IMR-90 (cell line): ENCODE data around the gene MT3. TPM values are rescaled to one million over a fixed set of nuclear protein-coding genes. Genes with fewer than 3 reads are reported as not detected.

ENCODE experiments used
- ATAC-seq: fragments of 200-7000 bp; cut with Tn5 transposase; 2 replicates; pipeline ENCODE4 v1.9.1; 2020; ENCODE audit warnings: low read depth, mild to moderate bottlenecking, moderate library complexity
- BruUV-seq: library from RNA; stranded (reverse); fragments of 400-500 nt; replicated peaks from 2 replicates; lab custom pipeline; 2021; lab: Mats Ljungman, UMichigan
- CTCF ChIA-PET: fragments of 300-600 bp; formaldehyde crosslinking; extraction: SDS; loops from one replicate; lab custom pipeline; 2021; ENCODE audit warnings: antibody characterized with exemption; lab: Yijun Ruan, JAX
- POLR2A ChIA-PET: fragments of 300-600 bp; sonication (Branson Sonifier 250); formaldehyde crosslinking; loops from one replicate; lab custom pipeline; 2022; ENCODE audit warnings: antibody characterized with exemption; ENCODE audit not compliant: unreplicated experiment; lab: Charles Lee
- DNase-seq: peaks from one replicate; pipeline ENCODE4 v3.0.0; 2013
- H2AFZ ChIP-seq: replicated peaks from 2 replicates; pipeline ENCODE3; 2013; ENCODE audit warnings: low read length, mild to moderate bottlenecking; ENCODE audit not compliant: poor library complexity
- H2AK5ac ChIP-seq: 2 replicates; pipeline ENCODE4 v1.6.1; 2013; ENCODE audit warnings: low read depth, low read length, inconsistent platforms
- H2AK9ac ChIP-seq: replicated peaks from 2 replicates; pipeline ENCODE3; 2013; ENCODE audit warnings: mild to moderate bottlenecking, low read depth, low read length, moderate library complexity; ENCODE audit not compliant: poor library complexity
- H2BK120ac ChIP-seq: 2 replicates; pipeline ENCODE4 v1.6.1; 2013; ENCODE audit warnings: low read depth, low read length, inconsistent platforms
- H2BK15ac ChIP-seq: 3 replicates; pipeline ENCODE4 v1.6.1; 2013; ENCODE audit warnings: low read depth, low read length, inconsistent platforms
- H2BK20ac ChIP-seq: 2 replicates; pipeline ENCODE4 v1.6.1; 2013; ENCODE audit warnings: low read depth, mild to moderate bottlenecking, inconsistent platforms, low read length, moderate library complexity
- H2BK5ac ChIP-seq: 2 replicates; pipeline ENCODE4 v1.6.1; 2013; ENCODE audit warnings: mild to moderate bottlenecking, low read depth, low read length, inconsistent platforms; ENCODE audit not compliant: poor library complexity, severe bottlenecking
- H3K14ac ChIP-seq: replicated peaks from 2 replicates; pipeline ENCODE4 v1.6.1; 2013; ENCODE audit warnings: low read depth, low read length, inconsistent platforms
- H3K18ac ChIP-seq: 2 replicates; pipeline ENCODE4 v1.6.1; 2013; ENCODE audit warnings: low read depth, low read length, control low read depth
- H3K23ac ChIP-seq: 2 replicates; pipeline ENCODE4 v1.6.1; 2013; ENCODE audit warnings: low read depth, low read length, inconsistent platforms
- H3K27ac ChIP-seq: 2 replicates; pipeline ENCODE4 v1.5.1; 2013; ENCODE audit warnings: mild to moderate bottlenecking, control low read depth, low read length; ENCODE audit not compliant: insufficient read depth
- H3K27me3 ChIP-seq: 2 replicates; pipeline ENCODE4 v1.6.1; 2013; ENCODE audit warnings: low read length; ENCODE audit not compliant: control insufficient read depth, insufficient read depth
- H3K36me3 ChIP-seq: 2 replicates; pipeline ENCODE4 v1.6.1; 2013; ENCODE audit warnings: low read length, mixed read lengths; ENCODE audit not compliant: control insufficient read depth, insufficient read depth
- H3K4ac ChIP-seq: 2 replicates; pipeline ENCODE4 v1.6.1; 2013; ENCODE audit warnings: low read depth, low read length, inconsistent platforms
- H3K4me1 ChIP-seq: 2 replicates; pipeline ENCODE4 v1.6.1; 2013; ENCODE audit warnings: low read length, mixed read lengths; ENCODE audit not compliant: control insufficient read depth, insufficient read depth
- H3K4me2 ChIP-seq: 2 replicates; pipeline ENCODE4 v1.6.1; 2013; ENCODE audit warnings: low read depth, mild to moderate bottlenecking, control low read depth, low read length, moderate library complexity
- H3K4me3 ChIP-seq: 2 replicates; pipeline ENCODE4 v1.5.1; 2013; ENCODE audit warnings: low read depth, mild to moderate bottlenecking, control low read depth, low read length, moderate library complexity; ENCODE audit not compliant: insufficient read depth
- H3K56ac ChIP-seq: 2 replicates; pipeline ENCODE4 v1.6.1; 2013; ENCODE audit warnings: low read length, inconsistent platforms; ENCODE audit not compliant: insufficient read depth; ENCODE audit errors: extremely low read depth
- H3K79me1 ChIP-seq, 2 experiments: 2 replicates each; pipeline ENCODE4 v1.6.1; 2013; ENCODE audit warnings: low read length in 2 of 2, inconsistent platforms in 1 of 2, low read depth in 1 of 2
- H3K9ac ChIP-seq: 2 replicates; pipeline ENCODE4 v1.6.1; 2013; ENCODE audit warnings: low read depth, low read length, control low read depth
- H3K9me1 ChIP-seq: 2 replicates; pipeline ENCODE4 v1.6.1; 2013; ENCODE audit warnings: low read length, inconsistent platforms; ENCODE audit not compliant: insufficient read depth
- H3K9me3 ChIP-seq: 2 replicates; pipeline ENCODE4 v1.6.1; 2013; ENCODE audit warnings: low read length; ENCODE audit not compliant: control insufficient read depth, insufficient read depth
- H4K20me1 ChIP-seq: 2 replicates; pipeline ENCODE4 v1.6.1; 2013; ENCODE audit warnings: low read length, inconsistent platforms; ENCODE audit not compliant: insufficient read depth
- H4K5ac ChIP-seq: 2 replicates; pipeline ENCODE4 v1.6.1; 2013; ENCODE audit warnings: mild to moderate bottlenecking, low read depth, low read length, control low read depth
- H4K8ac ChIP-seq, 2 experiments: 2 replicates each; pipeline ENCODE4 v1.6.1; 2013; ENCODE audit warnings: low read depth in 2 of 2, low read length in 2 of 2, control low read depth in 1 of 2, inconsistent platforms in 1 of 2
- H4K91ac ChIP-seq: 2 replicates; pipeline ENCODE4 v1.6.1; 2013; ENCODE audit warnings: low read depth, low read length, inconsistent platforms; ENCODE audit not compliant: insufficient read depth
- MAFK ChIP-seq: IDR thresholded peaks from 2 replicates; pipeline ENCODE4 v1.6.1; 2012; ENCODE audit warnings: low read depth, low read length, improper control_type of control experiment
- NFE2L2 ChIP-seq: fragments of 150-350 bp; IDR thresholded peaks from 2 replicates; pipeline ENCODE4 v1.6.1; 2016; ENCODE audit warnings: low read depth, mild to moderate bottlenecking, low read length
- POLR2A ChIP-seq: IDR thresholded peaks from 2 replicates; pipeline ENCODE4 v1.6.1; 2012; ENCODE audit warnings: mild to moderate bottlenecking, low read depth, low read length
- SMC3 ChIP-seq: fragments of 150-350 bp; IDR thresholded peaks from 2 replicates; pipeline ENCODE4 v1.6.1; 2016; ENCODE audit warnings: low read depth, mild to moderate bottlenecking, antibody characterized with exemption, low read length, moderate library complexity
- WGBS, 2 experiments: methylation state at CpG; one replicate each; pipeline versions ENCODE4 v1.1.5 to v1.1.7; 2013; ENCODE audit warnings: missing lambda C conversion rate in 2 of 2; ENCODE audit not compliant: insufficient read length in 1 of 2; ENCODE audit errors: extremely low coverage in 2 of 2; 5-methylcytosine and 5-hydroxymethylcytosine counted together
- dilution Hi-C: fragments of 300-500 bp; cut with HindIII; formaldehyde crosslinking; loops from one replicate; pipeline ENCODE4 v1.14.3; 2018; ENCODE audit warnings: low sequenced_read_pairs; ENCODE audit not compliant: unreplicated experiment
- in situ Hi-C: fragments of 300-500 bp; cut with MboI; formaldehyde crosslinking; loops from 3 replicates; pipeline ENCODE4 v1.14.3; 2019; ENCODE audit warnings: low sequenced_read_pairs, inconsistent platforms, mixed read lengths
- intact Hi-C: fragments of 100-400 bp; cut with micrococcal nuclease; formaldehyde crosslinking; loops from 2 replicates; pipeline ENCODE4 v1.10.0; 2022
- polyA plus RNA-seq, 3 experiments: library from polyadenylated mRNA; depleted of rRNA; stranded (reverse); fragments of >200 nt; gene quantifications; 2 replicates each; pipeline ENCODE4 v1.2.3, GENCODE V29; 2012; ENCODE audit warnings: low replicate concordance in 1 of 3
- total RNA-seq: library from RNA; depleted of rRNA; stranded (reverse); fragments of >200 nt; gene quantifications from 2 replicates; pipeline ENCODE4 v1.2.3, GENCODE V29; 2012

The MT3 gene
- total and polyA plus RNA-seq, 2 of the 4 experiments (the other 2 are of a cell fraction) = 0.62 TPM; not detected in 1

DNA sequence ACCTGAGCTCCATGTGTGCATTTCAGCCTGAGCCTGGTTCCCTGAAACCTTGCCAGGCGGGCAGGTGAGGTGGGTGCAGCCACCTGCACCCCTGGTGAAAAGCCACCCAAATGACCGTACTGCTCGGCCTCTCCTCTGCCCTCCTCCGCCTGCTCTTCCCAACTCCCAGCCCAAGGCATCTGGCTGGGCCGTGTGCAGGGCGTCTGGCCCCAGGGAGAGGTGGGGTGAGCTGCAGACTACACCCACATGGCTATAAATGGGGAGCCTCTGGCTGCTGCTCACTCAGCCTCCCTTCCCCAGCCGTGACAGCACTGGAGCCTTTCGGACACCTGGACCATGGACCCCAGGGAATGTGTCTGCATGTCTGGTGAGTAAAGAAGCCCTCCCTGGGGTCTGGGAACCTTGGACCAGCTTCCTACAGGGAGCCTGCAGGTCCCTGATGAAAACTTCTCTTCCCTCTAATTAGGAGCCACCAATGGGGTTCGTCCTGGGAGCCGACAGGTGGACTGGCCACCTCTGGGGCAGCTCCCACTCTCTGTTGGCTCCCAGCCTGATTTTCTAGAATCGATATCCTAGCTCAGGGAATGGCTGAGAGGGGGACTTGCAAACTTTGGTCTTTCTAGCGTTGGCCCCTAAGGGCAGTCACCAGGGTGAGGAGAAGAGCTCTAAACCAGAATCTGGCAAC lies 24.4 kb upstream of the MT3 start, which contains the start of gene MT4:
TSS of gene MT4 (plus strand) at position 281 of the 685 bp plus-strand sequence. CDS start at position 337, 56 bp downstream.
- no peaks in the 10 kb centered on the region for H4K20me1 ChIP-seq
- H4K5ac ChIP-seq = no peak within 1 kb of the TSS
- H3K4me2 ChIP-seq = no peak within 1 kb of the TSS
- in situ Hi-C loops = no loop called here
- POLR2A ChIA-PET = no interaction called here
- no peak for DNase-seq
- intact Hi-C loops = no loop called here
- no TSS peak for BruUV-seq
- H3K36me3 ChIP-seq = no peaks in the 10 kb centered on the region
- no peak within 1 kb of the TSS for H3K23ac ChIP-seq
- H3K27me3 ChIP-seq = peaks cover 51% of the 10 kb centered on the region
- 0 out of 2 replicates have a peak, but pooled peaks cover 1% of the 10 kb centered on the region for H3K9me3 ChIP-seq
- no peak within 1 kb of the TSS for H2AK5ac ChIP-seq
- 20% methylated on average over 1 of the region's 12 CpGs; no CpG with 5 or more reads in 1 of the 2 experiments for WGBS, 2 experiments
- no peak within 1 kb of the TSS for H2BK15ac ChIP-seq
- H3K14ac ChIP-seq = no peak within 1 kb of the TSS
- H4K8ac ChIP-seq = no peak within 1 kb of the TSS
- H3K56ac ChIP-seq = no peak within 1 kb of the TSS
- no peak within 1 kb of the TSS for H3K27ac ChIP-seq
- no peak within 1 kb of the TSS for H3K4me3 ChIP-seq
- no peaks in the 10 kb centered on the region for H3K4me1 ChIP-seq
- no peak within 1 kb of the TSS for H3K4ac ChIP-seq
- 0 out of 2 replicates have a peak, but pooled peaks cover 4% of the 10 kb centered on the region for H3K9me1 ChIP-seq
- no peak within 1 kb of the TSS for H2BK20ac ChIP-seq
- no peak within 1 kb of the TSS for H4K91ac ChIP-seq
- TF ChIP-seq MAFK = no peak
- no peak for TF ChIP-seq POLR2A
- TF ChIP-seq SMC3 = no peak
- no peak for TF ChIP-seq NFE2L2
- H3K18ac ChIP-seq = no peak within 1 kb of the TSS
- no peaks in the 10 kb centered on the region for H3K79me1 ChIP-seq
- ATAC-seq = no peak
- dilution Hi-C loops = no loop called here
- no peak within 1 kb of the TSS for H2AFZ ChIP-seq
- CTCF ChIA-PET = no interaction called here
- H3K9ac ChIP-seq = no peak within 1 kb of the TSS
- H2BK5ac ChIP-seq = no peak within 1 kb of the TSS
- H2AK9ac ChIP-seq = no peak within 1 kb of the TSS
- no peak within 1 kb of the TSS for H2BK120ac ChIP-seq
